ENCODE data around the gene REPIN1. TPM values are rescaled to one million over a fixed set of nuclear protein-coding genes. Genes with fewer than 3 reads are reported as not detected.

Gene REPIN1
- total and polyA plus RNA-seq, 9 of the 15 experiments (the other 6 are each of a cell fraction or from before 2014, with no cell fraction given) = 8.1 to 283 (median 94.3) TPM

DNA sequence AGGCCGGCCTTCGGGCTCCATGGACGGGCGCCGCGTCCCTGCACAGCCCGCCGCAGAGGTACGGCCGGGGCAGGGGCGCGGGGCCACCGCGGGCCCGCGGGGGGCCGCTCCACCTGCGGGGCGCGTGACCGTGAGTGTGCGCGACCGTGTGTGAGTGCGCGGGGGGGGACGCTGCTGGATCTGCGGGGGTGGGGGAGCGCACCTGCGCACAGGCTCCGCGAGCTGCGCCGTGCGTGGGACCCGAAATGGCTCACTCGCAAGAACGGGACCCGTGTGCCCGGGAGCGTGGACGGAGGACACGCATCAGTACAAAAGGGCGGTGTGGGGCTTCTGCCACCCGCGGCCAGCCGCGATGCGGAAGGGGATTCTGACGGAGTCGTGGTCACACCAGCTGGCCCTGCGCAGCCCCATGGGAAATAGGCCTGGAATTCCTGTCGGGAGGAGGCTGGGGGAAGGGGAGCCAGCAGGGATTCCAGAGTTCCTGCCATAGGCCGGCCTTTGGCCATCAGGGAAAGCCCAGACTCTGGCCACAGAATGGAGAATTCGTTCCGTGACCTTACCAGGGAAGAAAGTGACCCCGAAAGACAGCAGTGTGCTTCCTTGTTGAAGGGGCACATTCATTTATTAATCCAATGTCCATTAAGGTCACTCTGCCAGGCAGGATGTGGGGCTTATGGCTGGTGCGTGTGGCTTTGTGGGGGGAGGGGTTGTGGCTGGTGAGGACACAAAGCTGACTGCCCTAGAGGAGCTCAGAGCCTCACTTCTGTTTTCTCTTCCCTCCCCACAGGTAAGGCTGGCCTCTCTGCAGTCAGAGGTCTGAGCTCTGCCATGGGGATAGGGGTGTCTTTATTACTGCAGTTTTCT is 494 bp downstream of the REPIN1 start (continued):
- TF ChIP-seq ARID2 (IDR thresholded peaks at IDR 0.05) (no peak), HEY1 (CRISPR knock-in tag; IDR thresholded peaks at IDR 0.05; ENCODE audit: borderline replicate concordance) (no peak), ATF3 (IDR thresholded peaks at IDR 0.05) (no peak), ATF3 (CRISPR knock-in tag; conservative IDR thresholded peaks at IDR 0.05) (no peak), ETV5 (CRISPR knock-in tag; IDR thresholded peaks at IDR 0.05; ENCODE audit: low read depth) (no peak), ZC3H4 (CRISPR knock-in tag; IDR thresholded peaks at IDR 0.05; ENCODE audit: borderline replicate concordance) (no peak), SMAD3 (CRISPR knock-in tag; conservative IDR thresholded peaks at IDR 0.05) (no peak), U2AF2 (optimal IDR thresholded peaks at IDR 0.05; ENCODE audit: low read depth, low read length) (no peak), RBM39 (optimal IDR thresholded peaks at IDR 0.05; ENCODE audit: low read depth, low read length) (peak; percentile 86), XRCC3 (IDR thresholded peaks at IDR 0.05) (no peak), TEAD2 (tag; IDR thresholded peaks at IDR 0.05) (no peak), ZNF316 (IDR thresholded peaks at IDR 0.05) (no peak), EZH2 (IDR thresholded peaks at IDR 0.05; ENCODE audit: borderline replicate concordance, low read depth, low read length) (no peak), ZNF274 (IDR thresholded peaks at IDR 0.05; ENCODE audit: borderline replicate concordance, low read depth, low read length) (no peak), RUNX1 (IDR thresholded peaks at IDR 0.05; ENCODE audit: low read depth) (no peak), ZNF23 (CRISPR knock-in tag; IDR thresholded peaks at IDR 0.05) (no peak)
- TF ChIP-seq, protein P1, sequence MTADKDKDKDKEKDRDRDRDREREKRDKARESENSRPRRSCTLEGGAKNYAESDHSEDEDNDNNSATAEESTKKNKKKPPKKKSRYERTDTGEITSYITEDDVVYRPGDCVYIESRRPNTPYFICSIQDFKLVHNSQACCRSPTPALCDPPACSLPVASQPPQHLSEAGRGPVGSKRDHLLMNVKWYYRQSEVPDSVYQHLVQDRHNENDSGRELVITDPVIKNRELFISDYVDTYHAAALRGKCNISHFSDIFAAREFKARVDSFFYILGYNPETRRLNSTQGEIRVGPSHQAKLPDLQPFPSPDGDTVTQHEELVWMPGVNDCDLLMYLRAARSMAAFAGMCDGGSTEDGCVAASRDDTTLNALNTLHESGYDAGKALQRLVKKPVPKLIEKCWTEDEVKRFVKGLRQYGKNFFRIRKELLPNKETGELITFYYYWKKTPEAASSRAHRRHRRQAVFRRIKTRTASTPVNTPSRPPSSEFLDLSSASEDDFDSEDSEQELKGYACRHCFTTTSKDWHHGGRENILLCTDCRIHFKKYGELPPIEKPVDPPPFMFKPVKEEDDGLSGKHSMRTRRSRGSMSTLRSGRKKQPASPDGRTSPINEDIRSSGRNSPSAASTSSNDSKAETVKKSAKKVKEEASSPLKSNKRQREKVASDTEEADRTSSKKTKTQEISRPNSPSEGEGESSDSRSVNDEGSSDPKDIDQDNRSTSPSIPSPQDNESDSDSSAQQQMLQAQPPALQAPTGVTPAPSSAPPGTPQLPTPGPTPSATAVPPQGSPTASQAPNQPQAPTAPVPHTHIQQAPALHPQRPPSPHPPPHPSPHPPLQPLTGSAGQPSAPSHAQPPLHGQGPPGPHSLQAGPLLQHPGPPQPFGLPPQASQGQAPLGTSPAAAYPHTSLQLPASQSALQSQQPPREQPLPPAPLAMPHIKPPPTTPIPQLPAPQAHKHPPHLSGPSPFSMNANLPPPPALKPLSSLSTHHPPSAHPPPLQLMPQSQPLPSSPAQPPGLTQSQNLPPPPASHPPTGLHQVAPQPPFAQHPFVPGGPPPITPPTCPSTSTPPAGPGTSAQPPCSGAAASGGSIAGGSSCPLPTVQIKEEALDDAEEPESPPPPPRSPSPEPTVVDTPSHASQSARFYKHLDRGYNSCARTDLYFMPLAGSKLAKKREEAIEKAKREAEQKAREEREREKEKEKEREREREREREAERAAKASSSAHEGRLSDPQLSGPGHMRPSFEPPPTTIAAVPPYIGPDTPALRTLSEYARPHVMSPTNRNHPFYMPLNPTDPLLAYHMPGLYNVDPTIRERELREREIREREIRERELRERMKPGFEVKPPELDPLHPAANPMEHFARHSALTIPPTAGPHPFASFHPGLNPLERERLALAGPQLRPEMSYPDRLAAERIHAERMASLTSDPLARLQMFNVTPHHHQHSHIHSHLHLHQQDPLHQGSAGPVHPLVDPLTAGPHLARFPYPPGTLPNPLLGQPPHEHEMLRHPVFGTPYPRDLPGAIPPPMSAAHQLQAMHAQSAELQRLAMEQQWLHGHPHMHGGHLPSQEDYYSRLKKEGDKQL (CRISPR knock-in tag; IDR thresholded peaks at IDR 0.05; ENCODE audit: borderline replicate concordance) = peak; percentile 87; the same call in 1 of the 2 replicates
- TF ChIP-seq, protein P2, sequence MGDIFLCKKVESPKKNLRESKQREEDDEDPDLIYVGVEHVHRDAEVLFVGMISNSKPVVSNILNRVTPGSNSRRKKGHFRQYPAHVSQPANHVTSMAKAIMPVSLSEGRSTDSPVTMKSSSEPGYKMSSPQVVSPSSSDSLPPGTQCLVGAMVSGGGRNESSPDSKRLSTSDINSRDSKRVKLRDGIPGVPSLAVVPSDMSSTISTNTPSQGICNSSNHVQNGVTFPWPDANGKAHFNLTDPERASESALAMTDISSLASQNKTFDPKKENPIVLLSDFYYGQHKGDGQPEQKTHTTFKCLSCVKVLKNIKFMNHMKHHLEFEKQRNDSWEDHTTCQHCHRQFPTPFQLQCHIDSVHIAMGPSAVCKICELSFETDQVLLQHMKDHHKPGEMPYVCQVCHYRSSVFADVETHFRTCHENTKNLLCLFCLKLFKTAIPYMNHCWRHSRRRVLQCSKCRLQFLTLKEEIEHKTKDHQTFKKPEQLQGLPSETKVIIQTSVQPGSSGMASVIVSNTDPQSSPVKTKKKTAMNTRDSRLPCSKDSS (IDR thresholded peaks at IDR 0.05; ENCODE audit: low read depth, partially characterized antibody) = no peak
- TF ChIP-seq, protein P3, sequence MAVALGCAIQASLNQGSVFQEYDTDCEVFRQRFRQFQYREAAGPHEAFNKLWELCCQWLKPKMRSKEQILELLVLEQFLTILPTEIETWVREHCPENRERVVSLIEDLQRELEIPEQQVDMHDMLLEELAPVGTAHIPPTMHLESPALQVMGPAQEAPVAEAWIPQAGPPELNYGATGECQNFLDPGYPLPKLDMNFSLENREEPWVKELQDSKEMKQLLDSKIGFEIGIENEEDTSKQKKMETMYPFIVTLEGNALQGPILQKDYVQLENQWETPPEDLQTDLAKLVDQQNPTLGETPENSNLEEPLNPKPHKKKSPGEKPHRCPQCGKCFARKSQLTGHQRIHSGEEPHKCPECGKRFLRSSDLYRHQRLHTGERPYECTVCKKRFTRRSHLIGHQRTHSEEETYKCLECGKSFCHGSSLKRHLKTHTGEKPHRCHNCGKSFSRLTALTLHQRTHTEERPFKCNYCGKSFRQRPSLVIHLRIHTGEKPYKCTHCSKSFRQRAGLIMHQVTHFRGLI (CRISPR knock-in tag; IDR thresholded peaks at IDR 0.05) = no peak

Data from K562 (cell line).